GM11168 (cell line): ENCODE measurements around the gene CDCA3.
"Not testable (repeated sequence)": the region's sequence is repeated elsewhere in the genome, so short reads cannot be mapped to it uniquely, and the experiment has no call there.

Experiments used
- in situ Hi-C: fragments of 300-500 bp; cut with MboI; formaldehyde crosslinking; loops from one replicate; pipeline ENCODE4 v1.12.0; 2022; ENCODE audit warnings: low sequenced_read_pairs; ENCODE audit not compliant: unreplicated experiment

Gene CDCA3

DNA sequence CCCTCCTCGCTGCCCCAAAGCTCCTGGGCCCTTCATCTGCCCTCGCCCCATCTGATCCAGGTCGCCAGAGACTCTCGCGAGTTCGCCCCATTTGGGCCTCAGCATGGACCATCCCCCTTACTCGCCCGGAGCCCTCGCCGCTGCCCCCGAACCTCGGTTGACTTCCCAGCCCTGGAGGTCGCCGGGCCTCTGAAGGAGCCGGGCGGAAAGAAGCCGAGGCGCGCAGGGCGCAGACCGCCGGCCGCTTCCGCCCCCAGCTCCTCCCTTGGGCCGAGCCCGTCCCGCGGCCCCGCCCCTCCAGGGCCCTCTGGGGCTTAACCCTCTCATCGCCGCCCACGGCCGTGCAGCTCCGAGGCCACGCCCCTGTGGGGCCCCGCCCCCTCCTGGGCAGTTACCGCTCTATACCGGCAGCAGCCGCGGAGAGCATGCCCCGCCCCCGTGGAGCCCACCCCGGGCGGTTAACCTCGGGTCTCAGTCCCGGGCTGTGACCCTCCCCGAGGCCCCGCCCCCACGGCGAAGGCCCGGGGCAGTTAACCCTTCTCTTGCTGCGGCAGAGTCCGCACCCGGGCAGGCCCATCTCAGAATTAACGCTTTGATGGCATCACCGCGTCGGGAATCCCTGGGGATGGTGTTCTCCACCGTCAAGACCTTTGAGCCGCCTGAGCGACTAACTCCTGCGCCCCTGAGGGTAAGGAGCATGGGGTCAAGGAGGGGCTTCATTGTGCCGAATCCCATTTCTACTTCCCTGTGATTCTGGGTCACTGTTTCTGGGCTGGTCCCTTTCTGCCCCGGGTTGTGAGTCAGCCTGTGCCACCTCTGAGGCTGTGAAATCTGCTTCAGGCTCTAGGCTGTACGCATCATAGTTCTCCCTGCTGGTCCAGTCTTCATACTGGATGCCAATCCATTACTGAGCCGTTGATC lies 22.3 kb upstream of the CDCA3 start, which contains the start of gene SPSB2:
Gene SPSB2, minus strand, starts transcription at position 210 of the 921 bp plus-strand sequence. CDS start 402 bp downstream, outside the sequence.
- in situ Hi-C loops = no loop called here

- in situ Hi-C loops = no loop called here
Observed at GRCh38 chr12:6872073-6873048, 21.3 kb upstream of the CDCA3 start.

DNA sequence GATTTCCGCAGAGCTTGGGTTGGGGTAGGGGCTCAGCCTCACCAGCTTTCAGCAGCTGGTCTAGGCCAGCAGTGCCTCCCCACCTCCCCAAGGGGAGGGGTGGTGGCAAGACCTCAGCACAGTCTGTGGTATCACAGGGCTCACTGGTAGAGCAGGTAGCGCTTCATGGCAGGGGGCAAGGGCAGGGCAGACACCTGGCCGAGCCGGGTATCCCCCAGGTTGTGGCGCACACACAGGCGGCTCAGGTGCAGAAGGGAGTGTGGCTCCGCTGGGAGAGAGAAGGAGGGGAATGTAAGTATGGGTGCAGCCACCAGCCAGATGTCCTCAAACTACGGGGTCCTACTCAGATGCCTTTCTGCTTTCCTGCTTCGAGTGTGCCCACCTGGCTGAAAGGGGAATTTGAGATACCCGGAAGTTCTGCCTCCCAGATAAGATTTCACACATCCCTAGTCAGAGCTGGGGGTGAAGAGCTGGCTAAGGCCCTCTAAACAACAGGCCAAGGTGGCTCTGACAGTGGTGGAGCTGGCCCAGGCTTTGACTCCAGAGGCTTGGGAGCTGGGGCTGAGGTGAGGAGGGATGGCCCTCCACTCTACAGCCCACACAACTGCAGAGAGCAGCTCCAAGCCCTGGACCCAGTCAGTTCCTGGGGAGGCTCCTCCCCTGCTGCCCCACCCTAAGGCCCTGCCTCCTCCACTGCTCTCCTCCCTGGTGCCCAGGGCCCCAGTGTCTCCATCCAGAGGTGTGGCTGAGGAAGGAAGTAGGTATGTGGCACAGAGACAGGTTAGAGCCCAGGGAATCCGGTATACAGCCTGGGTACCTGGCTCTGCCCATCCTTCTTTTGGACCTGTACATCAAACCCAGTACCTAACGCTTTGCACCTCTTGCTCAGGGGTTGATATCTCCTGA lies 20.2 kb upstream of the CDCA3 start:
- in situ Hi-C loops = no loop called here

DNA sequence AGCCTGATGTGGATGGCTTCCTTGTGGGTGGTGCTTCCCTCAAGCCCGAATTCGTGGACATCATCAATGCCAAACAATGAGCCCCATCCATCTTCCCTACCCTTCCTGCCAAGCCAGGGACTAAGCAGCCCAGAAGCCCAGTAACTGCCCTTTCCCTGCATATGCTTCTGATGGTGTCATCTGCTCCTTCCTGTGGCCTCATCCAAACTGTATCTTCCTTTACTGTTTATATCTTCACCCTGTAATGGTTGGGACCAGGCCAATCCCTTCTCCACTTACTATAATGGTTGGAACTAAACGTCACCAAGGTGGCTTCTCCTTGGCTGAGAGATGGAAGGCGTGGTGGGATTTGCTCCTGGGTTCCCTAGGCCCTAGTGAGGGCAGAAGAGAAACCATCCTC lies 19.2 kb upstream of the CDCA3 start:
- in situ Hi-C loops = not testable (repeated sequence)

DNA sequence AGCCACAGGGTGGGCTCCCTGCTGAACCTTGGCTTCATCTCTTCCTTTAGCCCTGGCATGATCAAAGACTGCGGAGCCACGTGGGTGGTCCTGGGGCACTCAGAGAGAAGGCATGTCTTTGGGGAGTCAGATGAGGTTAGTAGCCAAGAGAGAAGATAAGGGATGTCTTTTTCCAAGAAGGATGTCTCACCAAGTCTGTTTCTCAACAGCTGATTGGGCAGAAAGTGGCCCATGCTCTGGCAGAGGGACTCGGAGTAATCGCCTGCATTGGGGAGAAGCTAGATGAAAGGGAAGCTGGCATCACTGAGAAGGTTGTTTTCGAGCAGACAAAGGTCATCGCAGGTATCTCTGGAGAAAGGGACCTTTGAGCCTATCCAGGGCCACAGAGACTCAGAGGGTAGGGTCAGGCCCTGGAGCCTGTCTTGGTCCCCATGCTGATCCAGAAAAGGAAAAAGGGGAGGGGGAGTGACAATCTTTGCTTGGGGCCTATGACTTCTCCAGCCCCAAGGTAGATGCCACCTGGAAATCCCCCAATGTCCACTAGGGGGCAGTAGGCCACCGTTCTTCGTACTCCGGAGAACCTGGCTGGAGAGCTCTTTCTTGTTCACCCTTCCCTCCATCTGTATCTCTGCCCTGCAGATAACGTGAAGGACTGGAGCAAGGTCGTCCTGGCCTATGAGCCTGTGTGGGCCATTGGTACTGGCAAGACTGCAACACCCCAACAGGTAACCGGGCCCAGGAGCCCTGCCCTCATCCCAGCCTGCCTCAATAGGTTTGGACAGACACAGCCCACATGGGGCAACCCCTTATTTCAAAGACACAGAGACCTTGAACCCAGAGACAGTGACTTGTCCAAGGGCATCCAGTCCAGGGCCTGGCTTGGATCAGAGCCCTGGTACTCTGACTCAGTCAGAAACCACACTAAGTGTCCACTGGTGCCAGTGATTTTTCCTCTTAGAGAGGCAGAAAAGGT lies 18.2 kb upstream of the CDCA3 start:
- in situ Hi-C loops = no loop called here

GRCh38 chr12:6868211-6869048 lies 17.3 kb upstream of the CDCA3 start:
- in situ Hi-C loops = no loop called here

DNA sequence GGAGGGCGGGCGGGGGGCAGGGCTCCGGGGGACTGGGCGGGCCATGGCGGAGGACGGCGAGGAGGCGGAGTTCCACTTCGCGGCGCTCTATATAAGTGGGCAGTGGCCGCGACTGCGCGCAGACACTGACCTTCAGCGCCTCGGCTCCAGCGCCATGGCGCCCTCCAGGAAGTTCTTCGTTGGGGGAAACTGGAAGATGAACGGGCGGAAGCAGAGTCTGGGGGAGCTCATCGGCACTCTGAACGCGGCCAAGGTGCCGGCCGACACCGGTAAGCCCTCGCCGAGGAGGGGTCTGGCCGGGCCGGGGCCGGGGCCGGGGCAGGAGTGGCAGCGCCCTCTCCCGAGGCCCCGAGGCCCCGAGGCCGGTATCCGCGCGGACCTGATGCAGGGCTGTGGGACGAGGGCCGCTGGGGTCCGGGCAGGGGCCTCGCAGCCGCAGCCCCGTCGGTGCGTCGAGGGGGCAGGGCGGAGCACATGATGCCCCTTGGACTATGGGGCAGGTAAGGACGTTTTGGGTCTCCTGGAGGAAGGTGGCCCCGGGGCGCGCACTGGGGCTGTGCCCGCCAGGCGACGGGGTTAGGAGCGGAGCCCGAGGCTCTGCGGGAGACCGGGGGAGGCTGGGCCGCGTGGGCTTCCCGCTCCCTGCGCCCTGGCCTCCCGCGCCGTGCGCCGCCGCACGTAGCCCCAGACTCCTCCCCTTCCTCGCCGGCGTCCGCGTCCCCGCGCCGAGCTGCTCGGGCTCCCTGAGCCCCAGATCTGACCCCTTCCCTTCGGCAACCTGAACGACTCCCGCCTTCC lies 16.5 kb upstream of the CDCA3 start, which contains the start of gene TPI1:
Gene TPI1, plus strand, starts transcription at position 119 of the 798 bp plus-strand sequence. Its CDS starts 36 bp downstream, at position 155.
- in situ Hi-C loops = no loop called here

GRCh38 chr12:6866920-6867412 lies 15.9 kb upstream of the CDCA3 start:
- in situ Hi-C loops = no loop called here

- in situ Hi-C loops = no loop called here
Observed at GRCh38 chr12:6866163-6866919, 15.3 kb upstream of the CDCA3 start.

- in situ Hi-C loops = not testable (repeated sequence)
Observed at GRCh38 chr12:6865307-6865706, 14.2 kb upstream of the CDCA3 start.

DNA sequence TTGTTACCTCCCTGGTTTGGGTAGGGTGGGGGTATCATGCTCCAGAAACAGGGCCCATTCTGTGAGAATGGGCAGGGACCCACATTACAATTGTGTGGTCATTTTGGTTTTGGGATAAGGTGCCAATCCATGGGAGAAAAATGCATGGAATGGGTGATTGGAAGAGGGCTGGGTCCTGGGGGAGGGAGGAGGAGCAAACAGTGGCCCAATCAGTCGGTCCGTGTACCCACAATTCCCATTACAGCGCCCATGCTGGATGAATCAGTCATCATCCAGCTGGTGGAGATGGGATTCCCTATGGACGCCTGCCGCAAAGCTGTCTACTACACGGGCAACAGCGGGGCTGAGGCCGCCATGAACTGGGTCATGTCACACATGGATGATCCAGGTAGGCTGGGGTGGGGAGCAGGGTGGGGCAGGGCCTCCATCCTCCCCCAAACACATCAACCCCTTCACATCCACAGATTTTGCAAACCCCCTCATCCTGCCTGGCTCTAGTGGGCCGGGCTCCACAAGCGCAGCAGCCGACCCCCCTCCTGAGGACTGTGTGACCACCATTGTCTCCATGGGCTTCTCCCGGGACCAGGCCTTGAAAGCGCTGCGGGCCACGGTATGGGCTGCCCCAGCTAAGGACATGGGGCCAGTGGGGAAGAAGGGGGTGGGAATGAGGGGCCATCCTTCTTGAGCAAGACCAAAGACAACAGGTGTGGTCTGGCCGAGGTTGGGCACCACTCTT lies 12.7 kb upstream of the CDCA3 start:
- in situ Hi-C loops = no loop called here

DNA sequence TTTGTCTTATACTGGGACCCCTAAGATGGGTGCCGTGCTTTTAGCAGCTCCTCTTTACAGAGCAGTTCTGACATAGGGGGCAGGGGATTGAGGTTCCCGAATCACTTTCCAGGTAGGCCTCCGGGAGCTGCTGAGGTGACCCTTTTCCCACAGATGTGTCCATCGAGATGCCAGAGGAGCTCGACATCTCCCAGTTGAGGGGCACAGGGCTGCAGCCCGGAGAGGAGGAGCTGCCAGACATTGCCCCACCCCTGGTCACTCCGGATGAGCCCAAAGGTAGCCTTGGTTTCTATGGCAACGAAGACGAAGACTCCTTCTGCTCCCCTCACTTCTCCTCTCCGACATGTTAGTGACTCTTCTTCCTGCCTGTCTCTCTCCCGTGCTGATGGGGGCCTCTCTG lies 11.9 kb upstream of the CDCA3 start:
- in situ Hi-C loops = no loop called here

DNA sequence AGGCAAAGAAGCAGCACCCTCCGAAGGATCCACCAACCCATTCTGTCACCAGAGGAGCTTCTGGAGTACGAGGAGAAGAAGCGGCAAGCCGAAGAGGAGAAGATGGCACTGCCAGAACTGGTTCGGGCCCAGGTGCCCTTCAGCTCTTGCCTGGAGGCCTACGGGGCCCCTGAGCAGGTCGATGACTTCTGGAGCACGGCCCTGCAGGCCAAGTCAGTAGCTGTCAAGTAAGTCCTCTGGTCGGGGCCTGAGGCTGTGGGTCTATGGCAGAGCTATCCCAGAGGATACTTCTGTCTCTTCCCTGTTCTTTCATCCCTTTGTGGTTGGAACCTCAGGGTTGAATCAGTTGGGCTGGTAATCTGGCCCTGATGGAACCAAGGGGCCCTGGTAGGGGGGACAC lies 10.3 kb upstream of the CDCA3 start:
- in situ Hi-C loops = no loop called here

- in situ Hi-C loops = no loop called here
Observed at GRCh38 chr12:6860942-6861341, 9.9 kb upstream of the CDCA3 start.

GRCh38 chr12:6860116-6860515 lies 9.0 kb upstream of the CDCA3 start:
- in situ Hi-C loops = no loop called here
